GM12864 (cell line): ENCODE data around the gene FASN.

ENCODE experiments used
- DNase-seq: peaks from one replicate; pipeline ENCODE4 v3.0.0-alpha.2; 2011; ENCODE audit warnings: low read depth
- H3K4me3 ChIP-seq: 2 replicates; pipeline ENCODE4 v1.5.1; 2011; ENCODE audit warnings: mild to moderate bottlenecking, low read depth, low read length, control low read depth
- CTCF ChIP-seq: IDR thresholded peaks from 2 replicates; pipeline ENCODE4 v1.5.1; 2011; ENCODE audit warnings: low read depth, mild to moderate bottlenecking, moderate library complexity, low read length, control low read depth, inconsistent platforms; ENCODE audit errors: missing control alignments

FASN gene

GRCh38 chr17:82035956-82036633 is 61.9 kb downstream of the FASN start:
- DNase-seq = no peak
- TF ChIP-seq CTCF = no peak
- peak overlapping the region; percentile 51 for H3K4me3 ChIP-seq

GRCh38 chr17:82035488-82035887 is 62.5 kb downstream of the FASN start:
- TF ChIP-seq CTCF = no peak
- DNase-seq = no peak
- H3K4me3 ChIP-seq = no peak overlapping the region

- no peak for DNase-seq
- no peak for TF ChIP-seq CTCF
- no peak overlapping the region for H3K4me3 ChIP-seq
Observed at GRCh38 chr17:82034371-82035011, 63.5 kb downstream of the FASN start.

- TF ChIP-seq CTCF = no peak
- H3K4me3 ChIP-seq = no peak overlapping the region
- DNase-seq = no peak
Observed at GRCh38 chr17:82033359-82034085, 64.5 kb downstream of the FASN start.

GRCh38 chr17:82031885-82032627 is 66.0 kb downstream of the FASN start:
- peak overlapping the region; percentile 14; the same call in 1 of the 2 replicates for H3K4me3 ChIP-seq
- no peak for TF ChIP-seq CTCF
- DNase-seq = no peak

- TF ChIP-seq CTCF = no peak
- no peak for DNase-seq
- H3K4me3 ChIP-seq = peak within 1 kb of the TSS; percentile 33
Observed at GRCh38 chr17:82031303-82031884, 66.6 kb downstream of the FASN start, which contains the start of gene RAC3. Gene RAC3 (plus strand): TSS chr17:82031678. CDS start chr17:82031762, 84 bp downstream.
